Measurements from ENCODE around the gene TLE5.

The TLE5 gene

DNA sequence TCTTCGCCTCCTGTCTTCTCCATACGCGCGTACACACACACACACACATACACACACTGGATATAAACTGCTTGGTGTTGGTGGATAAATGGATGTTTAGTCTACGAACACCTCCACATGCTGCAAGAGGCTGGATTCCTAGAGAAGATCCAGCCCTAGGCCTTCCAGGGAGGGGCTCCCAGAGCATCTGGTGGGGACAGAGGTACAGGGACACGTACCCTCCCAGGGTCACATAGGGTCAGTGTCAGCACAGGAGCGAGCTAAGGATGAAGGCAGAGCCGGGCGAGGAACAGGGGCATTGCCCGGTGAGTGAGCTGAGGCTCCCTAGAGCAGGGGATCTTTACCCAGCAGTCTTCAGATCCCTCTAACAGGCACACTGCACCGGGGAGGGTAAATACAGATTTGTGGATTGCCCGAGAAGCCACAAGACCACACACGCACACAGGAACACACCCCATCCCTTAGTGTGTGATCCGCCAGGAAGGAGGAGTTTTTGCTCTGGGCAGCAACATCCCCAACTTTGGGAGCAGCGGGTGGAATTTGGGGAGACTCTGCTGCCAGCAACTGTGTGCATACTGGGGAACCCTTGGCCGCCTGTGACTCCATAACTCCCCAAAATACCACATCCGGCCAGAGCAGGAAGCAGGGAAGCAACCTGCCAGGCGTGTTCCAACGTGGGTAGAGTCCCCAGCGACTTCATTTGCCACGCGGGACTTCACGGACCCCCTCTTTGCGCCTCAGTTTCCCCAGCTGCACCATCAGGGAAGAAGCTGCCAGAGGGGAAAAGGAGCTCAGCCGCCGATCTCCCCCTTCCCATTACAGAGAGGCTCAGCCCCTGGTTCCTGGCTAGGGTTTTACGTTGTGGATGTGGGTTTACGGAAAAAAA lies 27.4 kb downstream of the TLE5 start:
- DNase-seq = peak in 8 of 42 donors; percentile 6 to 42 (median 27)
- intact Hi-C loops (cut with DNase I) = loop anchor here (10.0 kb wide), 1 partner anchor 60 kb away; the partner anchor contains the start of gene TLE6

DNA sequence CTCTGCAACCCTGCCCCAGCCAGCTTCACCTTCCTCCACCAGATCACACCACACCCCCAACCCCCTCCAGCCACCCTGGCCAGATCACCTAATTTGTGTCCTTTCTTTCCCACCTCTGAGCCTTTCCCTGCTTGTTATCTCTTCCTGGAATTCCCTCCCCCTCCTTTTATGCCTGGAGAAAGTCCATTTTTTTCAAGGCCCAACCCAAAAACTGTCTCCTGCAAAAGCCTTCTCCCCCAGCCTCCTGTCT lies 28.0 kb downstream of the TLE5 start:
- DNase-seq = no peak
- intact Hi-C loops (cut with DNase I) = loop anchor here (10.0 kb wide), 1 partner anchor 60 kb away; the partner anchor contains the start of gene TLE6

DNA sequence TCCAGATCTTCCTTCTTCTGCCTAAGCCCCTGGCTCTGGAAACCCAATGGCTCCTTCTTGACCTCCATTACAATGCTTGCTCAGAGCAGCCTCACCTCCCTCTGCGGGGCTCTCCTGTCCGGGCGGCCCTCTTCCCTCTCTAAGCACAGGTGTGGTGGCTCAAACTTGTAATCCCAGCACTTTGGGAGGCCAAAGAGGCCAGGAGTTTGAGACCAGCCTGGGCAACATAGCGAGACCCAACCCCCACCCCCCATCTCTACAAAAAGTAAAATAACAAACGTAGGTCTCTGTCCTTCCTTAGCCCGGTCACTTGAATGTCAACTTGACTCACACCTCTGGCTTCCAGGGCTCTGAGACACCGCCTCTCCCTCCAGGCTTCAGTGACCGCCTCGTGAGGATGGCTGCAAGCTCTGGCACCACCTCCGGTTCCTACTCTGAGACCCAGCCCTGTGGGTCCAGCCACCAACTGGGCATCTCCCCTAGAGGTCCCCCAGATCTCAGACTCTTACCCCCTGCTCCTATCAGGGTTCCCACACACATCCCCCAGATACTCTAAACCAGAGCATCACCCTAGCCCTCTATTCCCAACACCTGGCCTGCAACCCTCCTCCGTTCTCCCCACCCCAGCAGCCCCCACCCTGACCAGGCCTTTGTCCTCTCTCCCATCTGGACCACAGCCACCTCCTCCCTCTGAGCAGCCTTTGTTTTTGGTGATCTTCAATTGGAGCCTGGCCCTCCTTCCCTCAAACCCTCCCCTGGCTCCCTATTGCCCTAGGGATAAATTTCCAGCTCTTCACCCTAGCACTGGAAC lies 28.5 kb downstream of the TLE5 start:
- intact Hi-C loops (cut with DNase I) = loop anchor here (10.0 kb wide), 1 partner anchor 59 kb away; the partner anchor contains the start of gene TLE6
- peak in 8 of 42 donors; percentile 8 to 45 (median 40) for DNase-seq

DNA sequence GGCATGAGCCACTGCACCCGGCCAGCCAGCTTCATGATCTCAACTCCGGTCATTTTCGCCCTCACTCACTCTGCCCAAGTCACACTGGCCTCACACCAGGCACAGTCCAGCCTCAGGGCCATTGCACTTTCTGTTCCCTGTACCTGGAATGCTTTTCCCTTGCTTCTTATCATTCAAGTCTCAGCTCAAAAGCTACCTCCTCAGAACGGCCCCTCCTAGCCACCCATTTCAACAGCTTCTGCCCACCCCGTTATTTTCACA lies 30.8 kb downstream of the TLE5 start:
- DNase-seq = no peak
- intact Hi-C loops (cut with DNase I) = loop anchor here (10.0 kb wide), 1 partner anchor 57 kb away; the partner anchor contains the start of gene TLE6

DNA sequence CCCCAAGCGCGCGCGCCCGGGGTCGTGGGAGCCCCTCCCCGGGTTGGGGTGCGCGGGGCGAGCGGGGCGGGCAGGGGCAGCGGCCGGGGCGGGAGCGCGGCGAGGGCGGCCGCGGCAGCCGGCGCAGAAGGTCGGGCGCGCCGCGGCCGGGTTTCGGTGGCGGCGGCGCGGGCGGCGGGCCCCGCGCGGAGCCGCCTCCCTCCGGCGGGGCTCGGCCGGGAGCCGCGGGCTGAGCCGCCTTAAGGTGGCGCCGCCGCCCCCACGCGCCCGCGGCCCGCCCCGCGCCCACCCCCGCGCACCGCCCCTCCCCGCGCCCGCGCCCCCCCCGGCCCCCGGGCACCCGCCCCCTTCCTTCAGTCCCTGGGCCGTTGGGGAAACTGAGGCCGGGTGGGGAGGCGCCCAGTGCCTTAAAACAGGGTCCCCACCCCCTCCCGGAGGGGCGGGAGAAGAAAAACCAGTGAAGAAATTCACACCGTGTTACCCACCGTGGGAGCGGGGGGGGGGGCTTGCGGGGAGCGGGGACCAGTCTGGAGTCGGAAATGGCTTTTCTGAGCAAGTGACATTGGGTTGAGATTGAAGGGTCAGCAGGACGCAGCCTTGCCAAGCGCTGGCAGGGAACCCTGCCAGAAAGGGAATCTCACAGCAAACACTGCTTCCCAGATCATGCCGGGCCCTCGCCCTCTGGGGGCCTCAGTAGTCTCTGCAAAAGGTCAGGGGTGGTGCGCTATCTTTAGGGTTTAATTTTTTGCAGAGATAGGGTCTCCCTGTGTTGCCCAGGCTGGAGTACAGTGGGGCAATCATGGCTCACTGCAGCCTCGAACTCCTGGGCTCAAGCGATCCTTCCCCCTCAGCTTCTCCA lies 33.0 kb downstream of the TLE5 start, which contains the start of gene TLE2:
Gene TLE2, minus strand, starts transcription at position 216 of the 859 bp plus-strand sequence. CDS start 376 bp downstream, outside the sequence.
- intact Hi-C loops (cut with DNase I) = no loop called here

DNA sequence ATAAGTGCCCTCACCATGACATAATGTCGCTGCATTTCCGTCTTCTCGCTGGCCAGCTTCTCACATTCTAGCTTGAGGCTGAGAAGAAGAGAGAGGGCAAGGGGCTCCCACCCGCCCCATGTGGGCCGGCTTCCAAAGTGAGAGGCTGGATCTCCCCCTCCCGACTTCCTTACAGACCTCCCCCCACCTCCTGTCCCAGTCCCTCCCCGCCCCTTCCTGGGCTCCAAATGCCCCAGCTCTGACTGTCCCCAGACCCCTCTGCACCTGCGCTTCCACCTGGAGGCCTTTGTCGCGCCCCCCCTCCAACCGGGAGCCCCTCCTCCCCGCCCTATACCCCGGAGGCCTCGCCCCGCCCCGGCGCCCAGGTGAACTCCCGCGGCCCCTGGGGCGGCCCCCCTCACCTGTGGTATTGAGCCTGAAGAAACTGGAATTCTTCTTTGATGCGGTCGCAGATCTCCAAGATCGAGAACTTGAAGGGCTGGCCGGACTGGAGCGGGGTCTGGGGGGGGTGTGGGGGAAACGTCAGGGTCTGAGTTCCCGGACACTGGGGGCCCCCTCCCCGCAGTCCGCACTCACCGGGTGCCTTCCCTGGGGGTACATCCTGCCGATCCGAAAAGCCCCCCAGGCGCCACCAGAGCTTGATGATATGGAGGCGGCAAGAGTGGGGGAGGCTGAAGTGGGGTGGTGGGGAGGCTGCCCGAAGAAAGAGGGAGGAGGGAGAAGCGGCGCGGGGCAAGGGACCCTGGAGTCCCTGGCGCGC lies 33.8 kb downstream of the TLE5 start:
- DNase-seq = no peak
- intact Hi-C loops (cut with DNase I) = no loop called here

More for the DNA sequence above, 33.0 kb downstream of the TLE5 start, which contains the start of gene TLE2:
- DNase-seq = no peak

DNA sequence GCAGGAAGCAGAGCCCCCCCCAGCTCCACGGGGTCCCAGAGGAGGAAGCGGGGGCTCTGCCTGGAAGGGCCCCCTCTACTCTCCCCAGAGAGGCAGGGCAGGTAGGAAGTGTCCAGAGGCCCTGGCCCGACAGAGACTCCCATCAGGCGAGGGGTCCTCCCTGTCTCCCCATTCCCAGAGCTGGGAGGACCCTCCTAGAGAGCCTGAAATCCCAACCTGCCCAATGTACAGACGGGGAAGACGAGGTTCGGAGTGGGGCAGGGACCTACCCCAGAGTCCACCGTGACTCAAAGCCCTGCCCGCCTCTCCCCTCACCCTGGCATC lies 34.4 kb downstream of the TLE5 start:
- intact Hi-C loops (cut with DNase I) = no loop called here
- DNase-seq = no peak

DNA sequence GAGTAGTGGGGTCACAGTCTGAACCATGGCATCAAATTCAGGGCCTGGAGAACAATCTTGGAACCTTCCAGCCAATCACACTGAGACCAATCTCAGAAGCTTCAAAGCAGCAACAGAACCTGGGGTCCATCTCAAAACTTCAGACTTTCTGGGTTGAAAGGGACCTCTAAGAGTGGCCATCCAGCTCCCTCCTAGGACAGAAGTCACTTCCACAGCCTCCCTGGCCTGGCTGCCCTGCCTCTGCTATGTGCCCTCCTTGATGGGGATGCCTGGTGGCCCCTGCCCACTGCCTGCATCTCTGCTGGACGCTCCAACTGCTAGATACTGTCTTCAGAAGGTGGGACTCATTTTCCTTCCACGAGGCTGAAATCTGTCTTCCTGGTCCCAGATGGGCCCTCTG lies 35.0 kb downstream of the TLE5 start:
- intact Hi-C loops (cut with DNase I) = no loop called here
- DNase-seq = no peak

DNA sequence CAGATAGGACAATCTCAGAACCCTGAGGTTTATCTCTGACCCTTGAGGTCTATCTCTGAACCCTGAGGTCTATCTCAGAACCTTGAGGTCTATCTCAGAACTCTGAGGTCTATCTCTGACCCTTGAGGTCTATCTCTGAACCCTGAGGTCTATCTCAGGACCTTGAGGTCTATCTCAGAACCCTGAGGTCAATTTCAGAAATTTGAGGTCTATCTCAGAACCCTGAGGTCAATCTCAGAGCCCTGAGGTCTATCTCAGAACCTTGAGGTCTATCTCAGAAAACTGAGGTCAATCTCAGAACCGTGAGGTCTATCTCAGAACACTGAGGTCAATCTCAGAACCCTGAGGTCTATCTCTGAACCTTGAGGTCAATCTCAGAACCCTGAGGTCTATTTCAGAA lies 35.5 kb downstream of the TLE5 start:
- intact Hi-C loops (cut with DNase I) = no loop called here

DNA sequence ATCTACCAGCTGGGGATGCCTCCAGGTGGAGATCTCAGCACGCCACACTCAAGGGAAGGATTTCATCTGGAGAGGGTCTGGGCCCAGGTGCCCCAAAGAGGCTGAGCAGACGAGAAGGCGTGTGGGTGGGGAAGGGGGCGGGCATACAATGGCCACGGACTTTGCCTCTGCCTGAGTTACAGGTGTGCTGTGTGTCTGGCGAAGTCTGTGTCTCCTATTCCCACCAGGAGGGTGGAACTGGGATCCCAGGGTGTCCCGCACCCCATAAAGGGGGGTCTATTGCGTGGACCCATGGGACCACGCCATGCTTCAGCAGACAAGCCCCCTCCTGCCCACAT lies 36.8 kb downstream of the TLE5 start:
- intact Hi-C loops (cut with DNase I) = no loop called here

More for the DNA sequence above, 35.5 kb downstream of the TLE5 start:
- DNase-seq = no peak

DNA sequence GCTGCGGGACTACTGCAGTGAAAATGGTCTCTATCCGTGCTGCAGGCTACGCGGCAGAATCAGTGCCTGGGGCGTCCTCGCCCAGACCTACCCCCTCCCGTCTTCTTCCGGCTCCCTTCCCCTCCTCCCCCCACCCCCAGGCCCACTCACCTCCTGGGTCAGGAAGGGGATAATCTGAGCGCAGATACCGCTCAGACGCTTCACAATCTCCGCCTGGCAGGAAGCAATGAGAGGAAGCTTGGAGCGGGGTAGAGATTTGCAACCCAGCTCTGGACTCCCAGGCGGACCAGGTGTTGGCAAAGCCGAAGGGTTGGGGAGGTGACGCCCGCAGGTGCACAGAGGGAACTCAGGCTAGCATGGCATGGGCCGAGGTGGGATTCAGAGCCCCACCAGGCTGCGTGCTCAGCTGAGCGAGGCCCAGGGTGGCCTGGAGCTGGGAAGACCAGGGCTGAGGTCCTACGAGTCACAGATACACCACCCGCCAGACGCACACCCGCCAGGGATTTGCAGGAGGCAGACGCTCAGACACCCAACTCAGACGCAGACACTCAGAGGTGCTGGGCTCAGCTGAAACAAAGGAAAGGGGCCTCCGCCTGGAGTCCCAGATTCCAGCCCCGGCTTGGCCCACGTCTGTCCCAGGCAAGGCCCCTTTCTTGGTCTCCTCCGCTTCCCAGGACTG lies 37.3 kb downstream of the TLE5 start:
- intact Hi-C loops (cut with DNase I) = no loop called here

More for the DNA sequence above, 36.8 kb downstream of the TLE5 start:
- DNase-seq = no peak

DNA sequence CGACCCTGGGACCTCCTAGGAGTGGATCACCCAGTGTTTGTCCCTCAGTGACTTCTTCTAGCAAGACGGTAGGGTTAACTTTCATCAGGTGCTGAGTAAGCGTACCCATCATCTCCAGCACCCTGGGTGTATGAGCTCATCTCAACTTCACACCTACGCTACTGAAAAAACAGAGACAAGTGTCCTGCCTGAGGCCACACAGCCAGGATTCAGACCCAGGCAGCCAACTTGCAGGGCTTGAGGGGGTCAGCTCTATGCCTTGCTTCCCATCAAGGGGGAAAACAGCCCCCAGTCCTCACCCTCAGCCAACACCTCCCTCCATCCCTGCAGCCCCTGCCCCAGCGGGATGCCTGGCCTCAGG lies 37.8 kb downstream of the TLE5 start:
- intact Hi-C loops (cut with DNase I) = no loop called here
- no peak for DNase-seq

More for the DNA sequence above, 37.3 kb downstream of the TLE5 start:
- DNase-seq = no peak

DNA sequence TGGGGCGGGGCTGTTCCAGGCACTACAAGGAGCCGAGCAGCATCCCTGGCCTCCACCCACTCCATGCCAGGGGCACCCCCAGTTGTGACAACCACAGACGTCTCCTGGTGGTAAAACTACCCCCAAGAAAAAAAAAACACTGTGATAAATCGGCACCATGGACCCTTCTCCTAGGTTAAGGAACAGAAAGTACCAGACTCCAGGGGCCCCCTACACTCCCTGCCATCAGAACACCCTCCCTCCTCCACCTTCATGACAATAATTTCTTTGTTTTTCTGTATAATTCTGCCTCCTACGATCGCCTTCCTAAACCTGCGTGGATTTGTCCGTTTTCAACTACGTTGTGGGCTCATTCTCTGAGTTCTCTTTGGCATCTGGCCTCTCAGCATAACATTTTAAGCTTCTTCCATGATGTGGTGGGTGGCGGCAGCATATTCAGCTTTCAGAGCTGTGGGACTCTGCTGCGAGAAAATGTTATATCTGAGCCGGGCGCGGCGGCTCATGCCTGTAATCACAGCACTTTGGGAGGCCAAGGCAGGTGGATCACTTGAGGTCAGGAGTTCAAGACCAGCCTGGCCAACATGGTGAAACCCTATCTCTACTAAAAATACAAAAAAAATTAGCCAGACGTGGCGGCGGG lies 41.9 kb downstream of the TLE5 start:
- intact Hi-C loops (cut with DNase I) = no loop called here
- DNase-seq = peak in 36 of 42 donors; percentile 8 to 79 (median 38)

DNA sequence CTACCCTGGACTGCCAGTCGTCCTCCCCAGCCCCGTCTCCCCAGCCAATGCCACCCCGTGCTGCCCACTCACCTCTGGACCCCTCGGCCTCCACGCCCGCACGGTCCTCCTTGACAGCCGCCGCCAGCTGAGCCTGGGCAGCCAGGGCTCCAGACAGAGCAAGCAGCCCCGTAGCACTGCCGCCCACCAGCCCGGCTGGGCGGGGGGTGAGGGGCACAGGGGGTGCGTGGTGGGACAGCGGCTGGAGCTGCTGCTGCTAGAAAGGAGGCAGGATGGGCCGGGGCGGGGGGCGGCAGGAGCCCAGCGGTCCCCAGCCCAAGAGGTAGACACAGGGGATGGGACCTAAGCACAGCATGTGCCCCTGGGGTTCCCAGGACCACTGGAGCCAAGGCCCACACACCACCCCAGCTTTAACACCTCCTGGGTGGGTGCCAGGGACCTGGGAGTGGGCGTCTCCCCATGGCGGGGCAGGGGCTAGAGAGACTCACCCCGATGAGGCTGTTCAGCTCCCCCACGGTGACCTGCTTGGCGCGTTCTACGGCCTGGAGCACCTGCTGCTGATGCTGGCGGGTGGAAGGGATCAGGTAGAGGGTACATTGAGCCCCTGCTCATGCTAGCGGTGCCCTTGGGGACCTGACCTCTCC lies 43.0 kb downstream of the TLE5 start:
- intact Hi-C loops (cut with DNase I) = no loop called here
- no peak for DNase-seq

DNA sequence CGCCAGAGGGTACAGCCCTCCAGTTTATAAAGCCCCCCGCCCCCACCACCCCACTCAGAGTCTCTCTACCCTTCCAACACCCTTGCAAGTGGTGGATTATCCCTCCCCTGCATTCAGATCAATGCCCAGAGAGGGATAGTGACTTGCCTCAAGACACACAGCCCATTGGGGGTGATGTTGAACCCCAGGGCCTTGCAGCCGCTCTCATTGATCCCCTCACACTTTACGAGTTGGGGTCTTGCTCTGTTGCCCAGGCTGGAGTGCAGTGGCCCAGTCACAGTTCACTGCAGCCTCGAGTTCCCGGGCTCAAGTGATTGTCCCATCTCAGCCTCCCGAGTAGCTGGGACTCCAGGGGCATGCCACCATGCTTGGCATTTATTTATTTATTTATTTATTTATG lies 44.4 kb downstream of the TLE5 start:
- no peak for DNase-seq
- intact Hi-C loops (cut with DNase I) = no loop called here

DNA sequence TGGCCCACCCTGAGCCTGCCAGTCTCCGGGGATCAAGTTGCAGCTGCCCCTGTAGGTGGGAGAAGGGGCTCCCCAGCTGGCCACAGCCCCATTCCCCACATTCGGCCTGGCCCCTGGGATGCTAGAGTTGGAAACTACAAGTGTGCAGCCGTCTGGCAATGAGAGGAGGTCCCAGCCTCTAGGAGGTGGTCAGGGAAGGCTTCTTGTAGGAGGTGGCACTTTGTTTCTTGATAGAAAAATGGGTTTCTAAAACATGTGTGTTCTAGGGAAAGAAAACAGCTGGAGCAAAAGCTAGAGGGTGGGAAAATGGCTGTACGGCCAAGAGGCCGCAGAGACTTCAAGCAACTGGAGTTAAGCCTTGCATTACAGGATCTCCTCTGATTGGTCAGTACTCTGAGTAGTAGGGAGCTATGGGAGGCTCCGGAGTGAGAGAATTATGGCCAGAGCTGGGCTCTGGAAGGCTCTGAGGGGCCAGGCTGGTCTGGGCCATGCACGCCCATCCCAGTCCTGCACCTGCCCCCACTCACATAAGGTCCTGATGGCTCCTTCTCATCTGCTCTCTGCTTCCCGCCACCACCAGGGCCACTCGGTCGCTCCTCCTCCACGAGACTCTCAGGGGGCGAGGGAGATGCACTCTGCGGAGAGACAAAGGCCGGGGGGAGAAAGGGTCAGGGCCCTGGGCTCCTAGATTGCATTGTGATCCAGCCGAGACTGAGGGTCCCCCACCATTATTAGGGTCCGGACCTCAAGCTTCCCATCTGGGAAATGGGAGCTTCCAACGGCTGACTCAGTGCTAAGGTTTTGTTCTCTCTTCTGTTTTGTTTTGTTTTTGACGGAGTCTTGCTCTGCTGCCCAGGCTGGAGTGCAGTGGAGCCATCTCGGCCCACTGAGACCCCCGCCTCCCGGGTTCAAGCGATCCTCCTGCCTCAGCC lies 46.9 kb downstream of the TLE5 start:
- intact Hi-C loops (cut with DNase I) = no loop called here
- DNase-seq = no peak
